Lower leg skin (tissue), 3 donors: Measurements from ENCODE around the gene AOC2.

Experiments used
- CTCF ChIP-seq, 3 donors: fragments of 450-650 bp; IDR thresholded peaks; one replicate each; pipeline ENCODE4 v1.5.1; 2016; ENCODE audit warnings: antibody characterized with exemption in 3 of 3, mild to moderate bottlenecking in 3 of 3, moderate library complexity in 2 of 3
- POLR2A ChIP-seq, 2 donors: fragments of 450-650 bp; IDR thresholded peaks; one replicate each; pipeline ENCODE4 v1.6.1; 2016 to 2017; ENCODE audit warnings: antibody characterized with exemption in 2 of 2, mild to moderate bottlenecking in 1 of 2, moderate library complexity in 1 of 2

GRCh38 chr17:42846594-42847280, 2.4 kb downstream of the AOC2 start:
- TF ChIP-seq CTCF (IDR thresholded peaks at IDR 0.05) = no peak
- TF ChIP-seq POLR2A (IDR thresholded peaks at IDR 0.05) = no peak
